ENCODE results near the gene CORO1C.
A peak's percentile ranks its signal among the peaks of the same experiment; 100 is the strongest.

The CORO1C gene

GRCh38 chr12:108653082-108653516 lies 78.2 kb downstream of the CORO1C start:
- peak; percentile 34 for DNase-seq (ENCODE audit: low read depth)
- H3K4me3 ChIP-seq (ENCODE audit: low read depth, low read length): no peak overlapping the region
- TF ChIP-seq CTCF (IDR thresholded peaks at IDR 0.05; ENCODE audit: control insufficient read depth, extremely low read depth, insufficient read depth): no peak

- DNase-seq (ENCODE audit: low read depth): no peak
- TF ChIP-seq CTCF (IDR thresholded peaks at IDR 0.05; ENCODE audit: control insufficient read depth, extremely low read depth, insufficient read depth): no peak
- H3K4me3 ChIP-seq (ENCODE audit: low read depth, low read length): no peak overlapping the region
These were observed 81.2 kb downstream of the CORO1C start for GRCh38 chr12:108650083-108650482.

GRCh38 chr12:108649669-108650068 lies 81.6 kb downstream of the CORO1C start:
- H3K4me3 ChIP-seq (ENCODE audit: low read depth, low read length): no peak overlapping the region
- TF ChIP-seq CTCF (IDR thresholded peaks at IDR 0.05; ENCODE audit: control insufficient read depth, extremely low read depth, insufficient read depth): no peak
- DNase-seq (ENCODE audit: low read depth): no peak

GRCh38 chr12:108649126-108649525 lies 82.2 kb downstream of the CORO1C start:
- no peak for DNase-seq (ENCODE audit: low read depth)
- no peak for TF ChIP-seq CTCF (IDR thresholded peaks at IDR 0.05; ENCODE audit: control insufficient read depth, extremely low read depth, insufficient read depth)
- H3K4me3 ChIP-seq (ENCODE audit: low read depth, low read length): no peak overlapping the region

- no peak for TF ChIP-seq CTCF (IDR thresholded peaks at IDR 0.05; ENCODE audit: control insufficient read depth, extremely low read depth, insufficient read depth)
- no peak for DNase-seq (ENCODE audit: low read depth)
- H3K4me3 ChIP-seq (ENCODE audit: low read depth, low read length): no peak overlapping the region
These were observed 82.9 kb downstream of the CORO1C start for GRCh38 chr12:108648371-108648770.

GRCh38 chr12:108647585-108648287 lies 83.6 kb downstream of the CORO1C start:
- no peak for DNase-seq (ENCODE audit: low read depth)
- TF ChIP-seq CTCF (IDR thresholded peaks at IDR 0.05; ENCODE audit: control insufficient read depth, extremely low read depth, insufficient read depth): no peak
- H3K4me3 ChIP-seq (ENCODE audit: low read depth, low read length): no peak overlapping the region

All from LNCaP clone FGC (cell line).